DMS79 (cell line): ENCODE measurements around the gene ALKBH1.
A peak's percentile ranks its signal among the peaks of the same experiment; 100 is the strongest.
"Not testable (repeated sequence)": the region's sequence is repeated elsewhere in the genome, so short reads cannot be mapped to it uniquely, and the experiment has no call there.

Source experiments
- DNase-seq: peaks from one replicate; lab custom pipeline; 2025; lab: John Stamatoyannopoulos, UW

The ALKBH1 gene, protein sequence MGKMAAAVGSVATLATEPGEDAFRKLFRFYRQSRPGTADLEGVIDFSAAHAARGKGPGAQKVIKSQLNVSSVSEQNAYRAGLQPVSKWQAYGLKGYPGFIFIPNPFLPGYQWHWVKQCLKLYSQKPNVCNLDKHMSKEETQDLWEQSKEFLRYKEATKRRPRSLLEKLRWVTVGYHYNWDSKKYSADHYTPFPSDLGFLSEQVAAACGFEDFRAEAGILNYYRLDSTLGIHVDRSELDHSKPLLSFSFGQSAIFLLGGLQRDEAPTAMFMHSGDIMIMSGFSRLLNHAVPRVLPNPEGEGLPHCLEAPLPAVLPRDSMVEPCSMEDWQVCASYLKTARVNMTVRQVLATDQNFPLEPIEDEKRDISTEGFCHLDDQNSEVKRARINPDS

DNA sequence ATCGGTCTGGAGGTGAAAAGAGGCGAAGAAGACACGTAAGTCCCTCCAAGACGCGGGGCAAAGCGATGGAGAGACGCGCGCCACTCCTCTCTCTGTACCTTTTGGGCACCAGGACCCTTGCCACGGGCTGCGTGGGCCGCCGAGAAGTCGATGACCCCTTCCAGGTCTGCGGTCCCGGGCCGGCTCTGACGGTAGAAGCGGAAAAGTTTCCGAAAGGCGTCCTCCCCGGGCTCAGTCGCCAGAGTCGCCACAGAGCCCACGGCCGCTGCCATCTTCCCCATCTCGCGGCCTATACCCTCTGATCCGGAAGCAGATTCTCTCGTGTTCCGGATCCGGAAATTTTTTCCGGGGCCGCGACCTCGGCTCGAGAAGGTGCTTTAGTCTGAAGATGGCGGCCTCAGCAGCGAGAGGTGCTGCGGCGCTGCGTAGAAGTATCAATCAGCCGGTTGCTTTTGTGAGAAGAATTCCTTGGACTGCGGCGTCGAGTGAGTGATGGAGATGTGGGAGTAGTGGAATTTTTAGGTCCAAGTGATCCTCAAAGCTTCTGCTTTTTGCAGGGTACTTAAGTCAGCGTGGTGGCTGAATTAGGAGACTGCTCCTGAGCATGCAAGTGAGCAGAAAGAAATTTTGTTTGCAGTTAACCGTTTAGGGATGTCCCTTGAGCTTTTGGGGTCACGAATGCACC lies at the start of gene ALKBH1, which contains the start of gene SLIRP:
ALKBH1 (minus strand) TSS at position 300 of the 685 bp plus-strand sequence; CDS start at position 281, 19 bp downstream.
SLIRP (plus strand) TSS at position 380 of the 685 bp plus-strand sequence; CDS start at position 389, 9 bp downstream.
- peak; percentile 92 for DNase-seq

DNA sequence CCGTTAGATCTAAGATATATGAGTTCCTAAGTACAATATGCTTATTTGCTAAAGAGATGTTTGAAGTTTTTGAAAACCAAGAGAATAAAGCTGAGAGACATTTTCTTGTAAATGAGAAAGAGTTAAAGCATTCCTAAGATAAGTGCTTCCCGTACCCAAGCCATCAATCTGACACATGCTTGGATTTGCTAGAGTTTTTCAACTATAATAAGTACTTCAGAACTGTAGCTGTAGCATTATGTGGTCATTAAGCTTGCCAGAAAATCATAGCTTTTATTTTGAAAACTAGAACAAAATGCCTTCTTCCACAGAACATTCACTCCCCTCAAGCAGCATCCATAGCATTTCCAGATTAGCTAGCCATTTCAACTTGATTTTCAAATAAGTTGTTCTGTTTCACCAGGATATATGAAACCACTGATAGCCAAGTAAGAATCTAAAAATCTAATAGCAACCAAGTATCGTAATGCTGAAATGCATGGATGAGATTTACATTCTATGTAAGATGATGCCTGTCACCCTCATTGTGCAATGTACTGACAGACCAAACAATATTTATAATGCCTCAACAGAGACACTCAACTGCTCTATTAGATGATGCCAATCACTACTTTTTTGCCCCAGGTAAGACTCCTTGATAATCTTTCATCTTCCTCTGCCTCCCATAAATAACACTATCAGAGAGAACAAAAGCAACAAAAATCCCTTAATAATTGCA lies 45.1 kb upstream of the ALKBH1 start:
- no peak for DNase-seq

DNA sequence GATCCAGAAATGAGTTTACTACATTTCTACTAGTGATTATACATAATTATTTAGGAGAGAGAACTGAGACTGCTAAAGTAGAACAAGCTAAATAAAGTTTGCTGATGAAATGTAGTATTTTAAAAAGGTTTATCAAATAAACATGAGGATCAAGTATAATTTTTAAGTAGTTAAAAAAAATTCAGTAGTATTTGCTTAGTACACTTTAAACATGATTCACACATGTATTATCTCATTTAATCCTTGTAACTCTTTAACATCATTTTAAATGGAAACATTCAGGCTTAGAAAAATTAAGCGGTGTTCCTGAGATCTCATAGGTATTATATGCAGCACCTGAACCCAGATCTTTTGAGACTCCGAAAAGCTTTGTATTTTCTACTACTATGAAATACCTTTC lies 44.4 kb upstream of the ALKBH1 start:
- no peak for DNase-seq

DNA sequence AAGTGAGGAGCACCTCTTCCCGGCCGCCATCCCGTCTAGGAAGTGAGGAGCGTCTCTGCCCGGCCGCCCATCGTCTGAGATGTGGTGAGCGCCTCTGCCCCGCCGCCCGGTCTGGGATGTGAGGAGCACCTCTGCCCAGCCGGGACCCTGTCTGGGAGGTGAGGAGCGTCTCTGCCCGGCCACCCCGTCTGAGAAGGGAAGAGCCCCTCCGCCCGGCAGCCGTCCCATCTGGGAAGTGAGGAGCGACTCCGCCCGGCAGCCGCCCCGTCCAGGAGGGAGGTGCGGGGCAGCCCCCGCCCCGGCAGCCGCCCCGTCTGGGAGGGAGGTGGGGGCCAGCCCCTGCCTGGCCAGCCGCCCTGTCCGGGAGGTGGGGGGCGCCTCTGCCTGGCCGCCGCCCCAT lies 39.6 kb upstream of the ALKBH1 start:
- not testable (repeated sequence) for DNase-seq

DNA sequence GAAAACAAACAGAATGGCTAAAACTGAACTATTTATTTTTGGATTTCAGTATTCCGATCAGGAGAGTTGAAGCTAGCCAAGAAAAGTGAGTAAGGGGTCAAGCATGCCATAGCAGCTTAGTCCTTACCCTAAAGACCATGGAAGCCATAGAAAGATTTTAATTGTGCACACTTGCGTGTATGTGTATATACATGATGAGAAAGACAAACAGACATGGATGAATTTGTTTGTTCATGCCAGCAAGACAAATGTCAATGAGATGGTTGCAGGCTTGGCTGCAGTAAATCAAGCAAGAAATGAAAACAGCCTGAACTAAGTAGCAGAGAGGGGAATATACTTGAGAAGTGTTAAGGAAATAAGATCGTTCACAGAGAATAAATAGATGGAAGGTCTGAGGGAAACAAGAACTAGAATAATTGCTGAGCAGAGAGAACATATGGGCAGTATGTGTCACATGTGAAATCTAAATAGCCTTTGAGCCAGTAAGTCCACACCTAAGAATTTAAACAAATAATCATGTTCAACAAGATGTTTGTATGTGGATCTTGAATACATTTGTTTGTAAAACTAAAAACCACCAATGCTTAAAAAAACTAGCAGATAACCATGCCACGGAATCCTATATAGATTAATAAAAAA lies 38.4 kb upstream of the ALKBH1 start:
- peak; percentile 63 for DNase-seq

DNA sequence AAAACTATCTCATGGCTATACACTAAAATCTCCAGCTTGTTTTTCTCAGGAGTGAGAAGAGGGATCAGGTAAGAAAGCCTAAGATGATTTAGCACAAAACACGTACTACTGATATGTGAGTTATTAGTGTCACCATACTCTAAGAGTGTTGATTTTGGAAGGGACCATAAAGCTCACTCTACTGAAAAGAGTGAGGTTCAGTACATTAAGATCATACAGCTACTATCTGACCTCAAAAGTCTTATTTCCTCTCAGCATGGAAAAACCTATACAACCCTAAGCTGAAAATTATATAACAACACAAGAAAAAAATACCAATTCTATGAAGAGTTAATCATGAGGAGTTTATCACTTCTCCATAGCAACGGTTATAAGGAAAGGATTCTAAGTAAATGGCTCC lies 33.6 kb upstream of the ALKBH1 start:
- no peak for DNase-seq

DNA sequence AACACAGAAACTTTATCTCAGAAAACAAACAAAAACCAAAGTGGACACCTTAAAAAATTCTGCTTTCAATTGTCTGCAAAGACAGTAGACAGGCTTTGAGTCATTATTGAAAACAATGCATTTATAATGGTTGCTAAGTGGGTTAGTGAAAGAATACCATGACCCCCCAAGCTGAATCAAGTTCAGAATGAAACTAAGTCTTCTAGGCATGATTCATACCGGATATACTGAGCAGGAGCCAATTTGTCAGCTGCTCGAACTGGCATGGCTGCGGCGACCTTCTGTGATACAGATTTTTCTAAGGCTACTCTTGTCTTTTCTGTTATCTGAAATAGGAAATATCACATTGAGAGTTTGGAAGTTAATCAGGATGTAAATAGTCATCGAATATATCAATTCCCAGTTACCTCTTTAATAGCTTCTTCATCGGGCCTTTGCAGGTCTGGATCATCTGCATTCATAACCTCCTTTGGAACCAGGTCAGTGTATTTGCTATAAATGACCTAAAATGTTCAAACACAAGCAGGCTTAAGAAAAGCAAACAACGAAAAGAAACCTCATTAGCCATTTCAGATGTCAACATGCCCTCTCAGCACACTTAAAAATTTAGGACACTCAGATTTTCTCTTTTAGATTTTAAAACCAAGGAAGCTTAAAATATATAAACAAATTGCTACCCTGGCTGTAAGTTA lies 30.9 kb upstream of the ALKBH1 start:
- no peak for DNase-seq

DNA sequence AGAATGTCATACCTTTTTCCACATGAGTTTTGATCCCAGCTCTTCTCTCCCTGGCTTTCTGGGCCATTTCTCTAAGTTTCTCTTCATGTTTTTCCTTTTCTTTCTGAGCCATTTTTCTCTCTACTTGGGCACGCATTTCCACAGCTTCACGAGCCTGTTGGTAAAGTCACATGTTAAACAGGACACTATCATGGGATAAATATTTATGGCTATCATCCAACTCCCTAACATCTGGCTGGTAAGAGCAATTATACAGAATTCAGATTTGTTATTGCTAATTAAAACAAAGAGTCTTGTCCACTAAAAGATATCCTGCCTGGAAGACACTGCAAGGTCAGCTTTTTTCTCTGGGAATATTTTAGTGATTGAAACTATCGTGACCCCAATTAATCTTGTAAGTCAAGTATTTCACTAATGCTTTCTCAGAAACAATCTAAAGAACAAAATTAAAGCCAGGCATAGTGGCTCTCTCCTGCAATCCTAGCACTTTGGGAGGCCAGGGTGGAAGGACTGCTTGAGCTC lies 23.2 kb upstream of the ALKBH1 start:
- DNase-seq = no peak

DNA sequence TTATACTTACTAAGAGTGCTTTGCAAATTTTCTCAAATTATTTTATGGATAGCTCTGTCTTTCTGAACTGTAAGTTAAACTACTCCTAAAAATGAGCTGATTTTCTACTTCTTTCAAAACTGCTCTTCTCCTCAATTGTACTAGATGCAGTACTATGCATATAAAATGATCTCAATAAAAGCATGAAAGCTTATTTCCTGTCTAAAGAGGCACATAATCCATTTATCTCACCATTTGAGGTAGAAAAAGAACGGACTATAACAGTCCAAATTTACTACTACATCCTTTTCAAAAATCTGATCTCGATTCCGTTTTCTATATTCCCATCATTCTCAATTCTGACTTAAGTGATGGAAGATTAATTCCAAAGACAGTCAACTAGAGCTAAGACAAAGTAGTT lies 14.5 kb upstream of the ALKBH1 start:
- DNase-seq = no peak

DNA sequence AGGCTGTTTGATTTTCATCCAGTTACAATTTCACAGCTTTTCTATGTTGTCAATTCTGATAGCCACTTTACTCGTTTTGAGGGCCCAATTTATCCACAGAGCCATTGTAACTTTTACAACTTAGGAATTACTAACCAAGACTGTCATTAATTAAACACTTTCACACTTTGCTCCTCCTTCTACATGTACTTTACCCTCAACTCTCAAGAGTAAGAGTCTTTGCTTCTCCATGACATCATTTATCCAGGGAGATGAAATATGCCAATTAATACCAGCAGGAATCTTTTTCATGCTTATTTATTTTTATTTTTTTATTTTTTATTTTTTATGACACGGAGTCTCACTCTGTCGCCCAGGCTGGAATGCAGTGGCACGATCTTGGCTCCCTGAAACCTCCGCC lies 13.6 kb upstream of the ALKBH1 start:
- DNase-seq = no peak

DNA sequence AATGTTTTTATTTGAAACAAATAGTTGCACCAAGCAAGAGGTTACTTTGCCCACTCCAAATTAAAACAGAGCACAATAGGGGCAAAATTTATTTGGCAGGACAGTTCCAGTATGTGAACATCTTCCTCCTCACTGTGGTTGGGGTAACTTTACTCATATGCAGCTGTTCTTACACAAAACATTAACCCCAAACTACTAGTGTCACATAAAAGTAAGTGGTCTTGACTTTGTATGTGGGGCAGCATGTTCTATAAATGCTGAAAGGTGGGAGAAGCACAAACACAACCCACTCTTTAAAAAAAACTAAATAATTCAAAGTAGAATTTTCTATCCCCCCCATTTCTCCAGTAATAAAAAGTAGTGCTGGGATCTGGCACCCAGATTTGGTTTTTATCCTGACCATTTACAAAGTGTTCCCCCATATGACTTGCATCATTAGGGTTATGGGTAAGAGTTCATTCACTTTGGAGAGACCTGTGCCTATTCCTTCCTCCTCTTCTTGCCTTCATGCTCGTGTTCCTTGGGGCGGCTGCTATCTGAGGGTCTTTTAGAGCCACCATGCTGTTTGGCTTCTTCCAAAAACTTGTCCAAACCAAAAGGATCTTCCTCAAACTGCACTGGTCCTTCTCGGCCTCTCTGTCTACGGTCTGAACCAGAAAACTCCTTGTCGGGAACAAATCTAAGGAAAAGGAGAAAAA lies 9.9 kb upstream of the ALKBH1 start:
- no peak for DNase-seq

DNA sequence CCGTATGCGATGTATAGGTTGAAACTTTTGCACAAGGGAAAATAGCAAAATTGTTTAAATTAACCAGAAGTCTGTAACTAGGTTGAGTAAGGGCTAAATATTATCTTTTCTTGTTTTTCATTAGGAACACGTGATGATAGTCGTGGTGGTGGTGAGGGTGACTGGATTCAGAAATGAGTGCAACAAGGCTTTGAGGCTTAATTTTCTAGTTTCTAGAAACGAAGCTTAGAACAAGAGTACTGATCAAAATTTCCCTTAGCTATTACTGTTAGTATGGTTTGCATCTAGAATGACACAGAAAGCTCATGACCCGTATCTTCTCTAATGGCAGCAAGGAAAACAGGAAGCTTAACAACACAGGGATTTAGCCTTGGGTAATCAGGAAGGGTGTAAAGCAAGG lies 7.1 kb upstream of the ALKBH1 start:
- DNase-seq = no peak

DNA sequence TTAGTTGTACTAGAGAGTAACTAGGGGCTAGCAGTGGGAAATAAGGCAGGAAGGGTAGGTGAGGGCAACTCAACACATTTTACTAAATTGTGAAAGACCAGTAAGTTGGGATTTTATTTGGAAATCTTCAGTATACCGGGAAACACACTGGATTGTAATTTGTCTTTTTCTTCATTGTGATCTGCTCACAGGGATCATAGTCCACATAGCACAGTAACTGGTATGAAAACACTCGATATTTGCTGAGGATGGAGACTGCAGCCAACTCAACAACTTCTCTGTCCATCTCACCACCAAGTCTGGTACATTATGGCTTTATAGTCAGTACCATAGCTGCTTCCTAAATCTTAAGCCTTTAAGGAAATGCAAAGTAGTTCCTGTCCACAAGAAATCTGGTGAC lies 2.5 kb upstream of the ALKBH1 start:
- DNase-seq = no peak

DNA sequence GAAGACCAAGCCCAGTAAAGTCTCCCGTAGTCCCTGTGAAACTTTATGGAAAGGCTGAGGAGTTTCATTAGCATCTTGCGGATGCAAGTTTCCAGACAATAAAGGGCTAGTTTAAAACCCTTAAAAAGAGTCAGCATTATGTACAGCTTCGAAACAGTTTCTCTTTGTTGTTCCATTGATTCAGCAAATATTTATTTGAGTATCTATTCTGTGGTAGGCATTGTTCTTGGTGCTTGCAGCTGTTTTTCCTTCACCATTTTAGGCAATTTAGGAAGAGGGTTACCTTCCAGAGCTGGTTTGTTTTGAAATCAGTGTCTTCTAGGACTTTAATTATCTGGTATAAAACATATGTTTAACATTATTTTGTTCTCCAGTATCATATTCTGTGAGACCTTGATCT lies 1.6 kb upstream of the ALKBH1 start:
- no peak for DNase-seq

DNA sequence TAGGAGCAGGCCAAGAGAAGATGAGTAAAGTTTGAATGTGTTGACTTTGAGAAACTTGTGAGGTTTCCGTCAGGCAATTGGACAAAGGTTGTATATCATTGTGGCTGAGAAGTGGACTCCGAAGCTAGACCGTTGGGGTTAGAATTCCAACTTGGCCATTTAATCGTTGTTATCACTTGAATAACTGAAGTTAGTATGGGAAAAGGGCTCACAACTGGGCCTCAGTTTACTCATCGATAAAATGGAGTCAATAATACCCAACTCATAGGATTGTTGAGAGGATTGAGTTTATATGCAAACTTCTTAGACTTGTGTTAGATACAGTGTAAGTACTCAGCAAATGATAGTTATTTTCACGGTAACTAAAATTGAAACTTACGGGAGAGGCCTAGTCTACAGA lies 926 bp upstream of the ALKBH1 start:
- DNase-seq = no peak

DNA sequence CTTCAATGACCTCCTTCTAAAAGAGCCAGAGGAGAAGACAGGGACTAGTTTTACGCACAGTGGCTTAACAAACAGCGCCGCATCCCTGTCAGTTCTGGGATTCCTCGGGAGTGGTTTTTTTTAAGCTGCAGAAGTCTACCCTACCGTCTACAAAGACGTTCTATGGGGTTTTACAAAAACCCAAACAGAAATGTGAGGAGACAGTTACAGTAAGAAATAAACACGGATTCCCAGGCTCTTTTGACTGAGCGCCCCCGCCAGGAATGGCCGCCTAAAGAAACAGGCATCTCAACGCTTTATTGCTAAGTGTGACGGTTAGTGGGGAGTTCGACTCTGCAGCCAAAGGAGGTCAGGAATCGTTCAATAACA lies 484 bp downstream of the ALKBH1 start:
- peak; percentile 58 for DNase-seq

DNA sequence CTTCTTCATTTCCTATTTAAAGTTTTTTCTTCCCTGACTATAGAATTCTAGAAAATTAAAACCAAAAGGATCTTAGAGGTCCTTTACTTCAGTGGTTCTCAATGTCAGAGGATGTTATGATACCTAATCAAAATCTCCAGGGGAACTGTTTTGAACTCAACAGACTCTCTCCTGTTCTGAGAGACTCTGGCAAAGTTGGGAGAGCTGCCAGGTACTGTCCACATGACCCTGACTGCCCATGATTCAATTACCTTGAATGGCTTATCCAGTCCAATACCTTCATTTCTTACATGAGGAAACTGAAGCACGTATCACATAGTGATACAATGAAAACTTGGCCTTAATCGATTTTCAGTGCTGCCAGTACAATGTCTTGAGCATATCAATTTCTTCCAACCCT lies 16.6 kb downstream of the ALKBH1 start:
- DNase-seq = no peak

DNA sequence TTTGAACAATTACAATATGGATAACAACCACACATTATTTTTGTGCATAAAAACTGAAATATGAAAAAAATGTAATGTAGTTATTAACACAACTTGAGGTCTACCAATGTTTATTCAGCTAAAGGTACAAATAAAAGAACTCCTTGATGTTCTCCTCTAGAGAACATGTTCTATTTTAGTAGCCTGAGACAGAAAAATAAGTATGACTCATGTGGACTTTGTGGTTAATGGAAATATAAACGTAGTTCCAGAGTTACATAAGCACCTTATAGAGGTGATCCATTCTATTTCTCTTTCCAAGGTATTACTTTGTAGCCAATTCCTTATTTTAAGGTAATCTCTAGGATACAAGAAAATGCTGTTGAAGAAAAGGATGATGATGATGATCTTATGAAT lies 25.7 kb downstream of the ALKBH1 start:
- DNase-seq = no peak

DNA sequence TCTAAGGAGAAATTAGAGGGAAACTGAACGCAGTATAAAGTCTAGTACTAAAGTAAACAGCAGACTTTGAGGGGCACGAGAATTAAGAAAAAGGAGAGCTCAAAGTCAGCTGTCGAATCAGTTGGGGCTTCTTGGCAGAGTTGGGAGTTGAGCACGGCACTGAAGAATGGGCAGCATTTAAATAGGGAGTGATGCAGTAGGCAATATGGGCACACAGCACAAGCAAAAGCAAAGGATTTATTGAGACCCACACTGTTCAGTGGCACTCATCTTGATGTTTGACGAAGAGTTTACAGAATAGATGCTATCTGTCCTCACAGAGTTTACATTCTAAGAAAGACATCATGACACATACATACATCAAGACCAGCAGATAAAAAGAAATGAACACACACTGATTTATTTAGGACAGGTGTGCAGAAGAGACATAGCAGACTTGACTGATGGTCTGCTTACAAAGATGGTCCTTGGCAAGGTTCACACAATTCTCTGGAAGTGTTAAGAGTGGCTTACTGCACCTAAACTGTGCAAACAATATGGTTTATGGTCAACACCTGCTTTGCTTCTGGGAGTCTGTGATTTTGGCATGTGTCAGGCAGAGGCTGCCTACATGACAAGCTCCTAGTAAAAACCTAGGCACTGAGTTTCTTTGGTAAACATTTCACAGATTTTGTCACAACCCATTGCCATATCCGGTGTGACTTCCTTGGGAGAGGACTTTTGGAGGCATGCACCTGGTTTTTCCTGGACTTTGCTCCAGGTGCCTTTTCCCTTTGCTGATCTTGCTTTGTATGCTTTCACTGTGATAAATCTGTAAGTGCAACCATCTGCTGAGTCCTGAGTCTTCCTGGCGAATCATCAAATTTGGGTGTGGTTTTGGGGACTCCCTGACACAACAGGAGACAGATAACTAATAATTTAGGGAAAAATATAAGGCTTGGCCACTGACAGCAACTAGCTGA lies 26.3 kb downstream of the ALKBH1 start:
- DNase-seq = no peak

DNA sequence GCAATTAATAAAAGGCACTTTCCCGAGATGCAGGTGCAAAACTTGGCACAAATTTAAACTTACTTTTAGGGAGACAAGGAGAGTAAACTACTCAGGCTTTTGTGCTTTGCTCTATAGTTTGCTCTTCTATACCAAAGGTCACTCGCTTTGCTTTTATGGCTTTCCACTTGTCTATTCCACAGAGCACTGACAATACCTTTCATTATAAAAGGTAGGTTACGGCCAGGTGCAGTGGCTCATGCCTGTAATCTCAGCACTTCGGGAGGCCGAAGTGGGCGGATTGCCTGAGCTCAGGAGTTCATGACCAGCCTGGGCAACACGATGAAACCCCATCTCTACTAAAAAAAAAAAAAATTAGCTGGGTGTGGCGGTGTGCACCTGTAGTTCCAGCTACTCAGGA lies 32.9 kb downstream of the ALKBH1 start:
- DNase-seq = no peak
